NCI-H2171 (cell line): Measurements from ENCODE around the gene TBL3.

ENCODE experiments used
- DNase-seq: peaks from one replicate; lab custom pipeline; 2025; lab: John Stamatoyannopoulos, UW

TBL3 gene

GRCh38 chr16:1982991-1983543 is 11.2 kb downstream of the TBL3 start:
- no peak for DNase-seq

GRCh38 chr16:1983544-1984346 is 11.9 kb downstream of the TBL3 start, which contains the start of gene GFER:
Gene GFER, plus strand, starts transcription at chr16:1984193. Its CDS starts 26 bp downstream, at chr16:1984219.
- DNase-seq = peak; percentile 80

GRCh38 chr16:1984347-1985225 is 12.7 kb downstream of the TBL3 start:
- DNase-seq = no peak

DNA sequence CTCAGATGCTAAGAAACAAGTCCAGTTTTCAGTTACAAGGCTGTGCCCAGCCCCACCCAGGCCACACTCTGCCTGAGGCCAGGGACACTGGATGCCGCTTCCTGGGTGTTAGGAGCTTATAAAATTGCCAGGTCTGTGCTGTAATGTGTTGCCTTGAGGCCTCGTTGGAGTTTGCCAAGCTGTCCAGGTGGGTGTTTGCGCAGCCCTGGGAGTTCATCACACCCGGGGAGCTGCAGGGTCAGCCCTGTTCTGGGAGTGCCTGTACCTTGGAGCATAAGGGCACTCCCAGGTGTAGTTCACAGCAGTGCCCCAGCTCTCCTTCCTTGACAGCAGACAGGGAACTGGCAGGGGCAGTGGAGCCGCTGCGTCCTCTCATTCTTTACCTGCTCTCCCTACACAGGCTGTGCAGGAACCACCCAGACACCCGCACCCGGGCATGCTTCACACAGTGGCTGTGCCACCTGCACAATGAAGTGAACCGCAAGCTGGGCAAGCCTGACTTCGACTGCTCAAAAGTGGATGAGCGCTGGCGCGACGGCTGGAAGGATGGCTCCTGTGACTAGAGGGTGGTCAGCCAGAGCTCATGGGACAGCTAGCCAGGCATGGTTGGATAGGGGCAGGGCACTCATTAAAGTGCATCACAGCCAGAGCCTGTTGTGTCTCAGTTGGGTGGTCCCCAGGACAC is 13.8 kb downstream of the TBL3 start:
- no peak for DNase-seq

DNA sequence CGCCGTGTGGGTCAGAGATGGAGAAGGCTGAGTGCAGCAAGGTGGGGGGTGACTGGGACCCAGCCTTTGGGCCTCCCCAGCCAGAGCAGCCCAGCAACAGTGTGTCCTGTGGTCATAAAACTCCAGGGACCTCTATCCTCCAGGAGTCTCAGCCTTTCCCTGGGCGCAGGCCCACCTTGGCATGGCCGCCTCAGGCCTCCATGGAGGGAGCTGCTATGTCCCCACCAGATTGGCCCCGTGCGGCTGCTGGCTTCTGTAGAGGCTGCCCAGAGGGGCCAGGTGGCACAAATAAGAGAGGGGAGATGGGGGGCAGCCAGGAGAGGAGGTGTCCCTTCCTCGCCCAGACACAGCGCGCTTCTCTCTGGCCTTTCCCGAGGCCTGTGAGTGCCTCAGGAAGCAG is 15.3 kb downstream of the TBL3 start:
- DNase-seq = no peak

- no peak for DNase-seq
Measured at GRCh38 chr16:1989209-1990100, 17.6 kb downstream of the TBL3 start, which contains the start of gene SYNGR3. Gene SYNGR3, plus strand, starts transcription at chr16:1989970. Its CDS starts 133 bp downstream, at chr16:1990103.

DNA sequence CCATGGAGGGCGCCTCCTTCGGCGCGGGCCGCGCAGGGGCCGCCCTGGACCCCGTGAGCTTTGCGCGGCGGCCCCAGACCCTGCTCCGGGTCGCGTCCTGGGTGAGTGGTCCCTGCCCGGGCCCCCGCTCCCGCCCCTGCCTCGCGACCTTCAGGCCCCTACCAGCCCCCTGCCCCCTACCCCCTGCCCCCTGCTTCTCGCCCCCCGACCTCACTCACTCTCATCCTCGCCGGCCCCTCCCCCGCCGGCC is 18.2 kb downstream of the TBL3 start:
- no peak for DNase-seq

DNA sequence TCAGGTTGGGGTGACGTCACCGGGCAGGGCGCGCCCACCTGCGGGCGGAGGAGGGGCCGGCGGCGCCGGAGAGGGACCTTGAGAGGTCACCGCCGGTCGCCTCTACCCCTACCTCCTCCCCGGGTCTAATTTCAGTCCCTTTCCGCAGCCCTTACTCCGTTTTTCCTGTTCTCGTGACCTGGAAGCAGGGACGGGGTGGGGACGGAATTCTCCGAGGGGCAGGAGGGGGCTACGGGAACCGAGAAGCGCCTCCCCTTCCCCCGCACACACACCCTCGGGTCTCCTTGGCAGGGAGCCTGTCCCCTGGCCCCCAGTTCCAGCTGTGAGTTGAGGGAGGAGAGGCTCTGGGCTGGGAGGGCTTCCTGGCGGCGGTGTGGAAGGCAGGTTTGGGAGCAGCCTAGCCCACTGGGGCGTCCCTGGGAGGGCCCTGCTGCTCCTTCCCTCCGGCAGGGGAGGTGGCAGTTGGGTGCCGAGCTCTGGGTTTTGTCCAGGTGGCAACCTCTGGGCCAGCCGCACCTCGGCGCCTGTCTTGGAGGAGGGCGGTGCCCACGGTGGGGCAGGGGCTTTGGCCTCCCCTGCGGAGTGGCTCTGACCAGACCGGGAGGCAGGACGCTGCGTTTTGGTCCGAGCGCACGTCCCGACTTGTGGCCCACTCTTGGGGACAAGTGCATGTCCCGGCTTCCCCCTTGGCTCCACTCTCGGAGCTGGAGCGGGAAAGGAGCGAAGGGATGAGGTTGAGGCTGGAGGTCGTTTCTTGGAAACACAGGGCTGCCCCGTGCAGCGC is 18.7 kb downstream of the TBL3 start:
- DNase-seq = peak; percentile 46

- no peak for DNase-seq
Measured at GRCh38 chr16:1991135-1991551, 19.3 kb downstream of the TBL3 start.

- DNase-seq = no peak
Measured at GRCh38 chr16:1991588-1991947, 19.7 kb downstream of the TBL3 start.

DNA sequence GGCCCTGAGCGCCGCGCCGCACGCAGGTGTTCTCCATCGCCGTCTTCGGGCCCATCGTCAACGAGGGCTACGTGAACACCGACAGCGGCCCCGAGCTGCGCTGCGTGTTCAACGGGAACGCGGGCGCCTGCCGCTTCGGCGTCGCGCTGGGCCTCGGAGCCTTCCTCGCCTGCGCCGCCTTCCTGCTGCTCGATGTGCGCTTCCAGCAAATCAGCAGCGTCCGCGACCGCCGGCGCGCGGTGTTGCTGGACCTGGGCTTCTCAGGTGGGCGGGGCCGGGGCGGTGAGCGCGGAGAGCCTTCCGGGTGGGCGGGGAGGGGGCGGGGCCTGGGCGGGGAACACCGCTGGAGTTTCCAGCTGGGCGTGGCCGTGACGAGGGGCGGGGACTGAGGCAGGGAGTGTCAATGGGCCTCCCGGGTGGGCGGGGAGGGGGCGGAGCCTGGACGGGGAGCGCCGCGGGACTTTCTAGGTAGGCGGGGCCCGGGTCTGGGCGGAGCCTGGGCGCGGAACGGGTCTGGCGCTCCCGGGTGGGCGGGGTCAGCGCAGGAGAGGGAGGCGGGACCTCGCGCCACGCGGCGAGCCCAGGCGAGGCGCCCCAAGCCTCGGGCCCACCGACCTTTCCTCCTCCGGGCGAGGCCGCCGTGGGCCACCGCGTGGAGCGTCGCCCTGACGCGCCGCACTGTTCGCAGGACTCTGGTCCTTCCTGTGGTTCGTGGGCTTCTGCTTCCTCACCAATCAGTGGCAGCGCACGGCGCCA is 20.3 kb downstream of the TBL3 start:
- DNase-seq = no peak

DNA sequence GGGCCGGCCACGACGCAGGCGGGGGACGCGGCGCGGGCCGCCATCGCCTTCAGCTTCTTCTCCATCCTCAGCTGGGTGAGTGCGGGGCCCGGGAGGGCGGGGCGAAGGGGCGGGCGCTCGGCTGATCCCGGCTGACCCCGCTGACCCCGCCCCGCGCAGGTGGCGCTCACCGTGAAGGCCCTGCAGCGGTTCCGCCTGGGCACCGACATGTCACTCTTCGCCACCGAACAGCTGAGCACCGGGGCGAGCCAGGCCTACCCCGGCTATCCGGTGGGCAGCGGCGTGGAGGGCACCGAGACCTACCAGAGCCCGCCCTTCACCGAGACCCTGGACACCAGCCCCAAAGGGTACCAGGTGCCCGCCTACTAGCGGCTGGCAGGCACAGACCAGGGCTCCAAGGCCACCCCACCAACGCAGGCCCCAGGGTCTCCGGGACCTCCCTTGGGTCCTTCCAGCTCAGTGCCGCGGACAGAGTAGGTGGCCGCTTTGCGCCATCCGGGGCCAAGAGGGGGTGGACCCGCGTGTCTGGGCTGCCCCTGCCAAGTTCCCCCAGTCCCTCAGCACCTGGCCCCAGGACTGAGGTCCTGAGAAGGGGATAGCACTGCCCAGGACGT is 21.0 kb downstream of the TBL3 start:
- no peak for DNase-seq

GRCh38 chr16:1993731-1994131 is 21.9 kb downstream of the TBL3 start:
- no peak for DNase-seq

DNA sequence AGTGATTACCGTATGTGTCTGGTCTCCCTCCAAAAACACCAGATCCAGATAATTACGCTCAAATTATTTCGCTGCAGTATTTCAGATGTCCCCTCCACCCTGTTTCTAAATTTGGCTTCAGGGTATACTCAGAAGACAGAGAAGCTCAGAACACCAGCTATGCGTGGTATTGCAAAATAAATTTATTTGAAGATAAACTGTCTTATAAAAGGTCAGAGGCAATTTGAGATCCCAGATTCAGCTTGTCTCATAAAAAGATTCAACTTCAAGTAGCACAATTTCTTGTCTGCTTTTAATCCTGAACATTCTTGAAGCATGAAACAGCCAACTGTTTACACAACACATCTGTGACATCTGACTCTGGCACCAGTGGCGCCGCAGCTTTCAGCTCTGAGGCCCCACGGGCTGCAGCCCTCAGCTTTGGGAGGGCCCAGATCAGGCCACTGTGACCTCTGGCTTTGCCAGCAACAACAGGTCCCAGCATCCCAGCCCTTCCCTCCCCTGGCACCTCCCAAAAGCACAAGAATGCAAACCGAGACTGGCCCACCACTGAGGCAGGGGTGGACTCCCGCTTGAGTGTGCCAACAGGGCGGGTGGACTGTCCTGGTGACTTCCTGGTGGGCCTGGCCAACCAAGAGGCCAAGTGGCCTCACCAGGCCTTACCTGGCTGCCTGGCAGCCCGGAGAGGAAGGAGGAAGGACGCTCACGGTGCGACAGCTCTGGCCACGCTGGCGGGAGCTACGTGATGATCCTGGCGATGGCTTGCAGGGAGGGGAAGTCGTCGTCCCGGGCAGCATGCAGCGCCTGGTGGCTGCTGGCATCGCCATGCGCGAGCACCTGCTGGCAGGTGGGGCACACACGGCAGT is 25.9 kb downstream of the TBL3 start:
- no peak for DNase-seq

DNA sequence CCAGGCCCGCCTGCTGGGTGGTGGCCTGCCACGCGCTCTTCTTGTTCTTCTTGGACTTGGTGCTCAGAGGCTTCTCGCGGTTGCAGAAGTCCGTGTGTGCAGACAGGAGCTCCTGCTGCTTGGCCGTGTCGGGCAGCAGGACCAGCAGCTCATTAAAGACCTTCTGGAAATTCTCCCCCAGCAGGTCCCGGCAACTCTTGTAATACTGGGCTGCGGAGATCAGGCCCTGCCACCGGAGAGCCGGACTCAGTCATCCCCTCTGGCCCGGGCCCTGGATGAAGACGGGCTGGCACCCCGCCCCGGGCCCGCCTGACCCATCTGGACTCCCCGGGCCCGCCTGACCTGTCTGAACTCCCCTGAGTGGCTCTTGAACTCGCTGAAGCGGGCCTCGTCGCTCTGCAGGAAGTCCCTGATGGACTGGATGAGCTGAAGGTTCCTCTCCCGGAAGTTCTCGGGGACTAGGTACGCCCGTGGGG is 26.5 kb downstream of the TBL3 start:
- no peak for DNase-seq

DNA sequence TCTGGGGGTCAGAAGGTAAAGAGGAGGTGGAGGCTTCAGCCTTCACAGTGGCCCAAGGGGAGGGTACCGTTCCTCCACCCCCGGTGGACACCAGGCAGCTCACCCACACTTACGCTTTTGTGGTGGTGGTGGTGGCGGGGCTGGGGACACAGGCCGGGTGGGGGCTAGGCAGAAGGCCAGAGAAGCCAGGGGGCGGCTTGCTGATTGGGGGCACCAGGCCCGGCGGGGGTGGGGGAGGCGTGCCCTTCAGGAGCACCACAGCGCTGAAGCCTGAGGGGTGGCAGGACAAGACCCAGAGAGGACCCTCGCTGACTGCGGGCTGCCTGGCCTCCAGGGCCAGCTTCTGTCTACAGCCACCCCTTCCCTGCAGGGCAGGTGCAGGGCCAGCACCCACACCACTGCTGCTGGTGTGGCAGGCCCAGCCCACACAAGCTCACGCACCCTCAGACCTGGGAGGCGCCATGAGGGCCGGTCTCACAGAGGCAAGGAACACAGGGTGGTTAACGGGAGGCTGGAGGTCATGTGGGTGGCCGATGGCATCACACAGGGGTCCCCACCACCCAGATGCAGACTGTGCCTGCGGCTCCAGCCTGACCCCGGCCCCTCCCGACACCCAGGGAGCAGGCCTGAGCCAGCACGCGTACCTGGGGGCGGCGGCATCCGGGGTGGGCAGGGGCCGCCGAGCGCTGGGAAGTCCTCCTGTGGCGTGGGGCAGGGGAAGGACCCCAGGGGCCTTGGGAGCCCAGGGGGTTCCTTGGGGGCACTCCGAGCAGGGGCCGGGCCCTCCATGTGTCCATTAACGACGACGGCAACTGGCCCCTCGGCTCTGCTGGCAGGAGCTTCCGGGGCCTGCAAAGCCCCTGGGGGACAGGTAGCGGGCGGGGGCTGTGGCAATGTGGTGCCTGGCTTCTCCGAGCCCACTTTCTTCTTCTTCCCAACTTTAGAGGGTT is 27.3 kb downstream of the TBL3 start:
- DNase-seq = no peak

DNA sequence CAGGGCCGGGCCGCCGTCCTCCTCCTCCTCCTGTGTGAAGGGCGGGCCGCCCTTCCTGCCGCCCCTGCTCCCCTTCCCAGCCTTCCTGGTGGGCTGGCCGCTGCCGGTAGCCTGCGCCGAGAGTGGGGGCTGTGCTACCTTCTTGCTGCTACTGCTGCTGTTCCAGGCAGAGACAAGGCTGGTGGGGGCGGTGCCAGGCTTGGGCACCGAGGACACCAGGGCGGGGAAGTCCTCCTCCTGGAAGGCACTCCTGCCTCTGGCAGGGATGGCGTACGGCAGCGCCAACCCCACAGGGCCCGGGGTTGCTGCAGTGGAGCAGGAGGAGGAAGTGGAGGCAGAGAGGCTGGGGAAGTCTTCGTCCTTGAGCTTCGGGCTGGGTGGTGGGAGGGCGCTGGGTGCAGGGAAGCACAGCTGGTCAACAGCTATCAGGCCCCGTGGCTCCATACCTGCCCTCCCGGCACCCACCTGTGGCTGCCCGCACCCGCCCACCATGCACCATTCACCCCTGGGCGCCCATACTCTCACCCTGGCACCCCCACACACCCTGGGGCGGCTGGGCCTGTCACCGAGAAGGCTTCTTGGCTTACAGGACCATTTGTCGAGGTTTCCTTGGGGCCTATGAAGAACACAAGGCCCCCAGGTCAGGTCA is 28.1 kb downstream of the TBL3 start:
- no peak for DNase-seq
